Measurements from ENCODE around the gene RPL9.

DNA sequence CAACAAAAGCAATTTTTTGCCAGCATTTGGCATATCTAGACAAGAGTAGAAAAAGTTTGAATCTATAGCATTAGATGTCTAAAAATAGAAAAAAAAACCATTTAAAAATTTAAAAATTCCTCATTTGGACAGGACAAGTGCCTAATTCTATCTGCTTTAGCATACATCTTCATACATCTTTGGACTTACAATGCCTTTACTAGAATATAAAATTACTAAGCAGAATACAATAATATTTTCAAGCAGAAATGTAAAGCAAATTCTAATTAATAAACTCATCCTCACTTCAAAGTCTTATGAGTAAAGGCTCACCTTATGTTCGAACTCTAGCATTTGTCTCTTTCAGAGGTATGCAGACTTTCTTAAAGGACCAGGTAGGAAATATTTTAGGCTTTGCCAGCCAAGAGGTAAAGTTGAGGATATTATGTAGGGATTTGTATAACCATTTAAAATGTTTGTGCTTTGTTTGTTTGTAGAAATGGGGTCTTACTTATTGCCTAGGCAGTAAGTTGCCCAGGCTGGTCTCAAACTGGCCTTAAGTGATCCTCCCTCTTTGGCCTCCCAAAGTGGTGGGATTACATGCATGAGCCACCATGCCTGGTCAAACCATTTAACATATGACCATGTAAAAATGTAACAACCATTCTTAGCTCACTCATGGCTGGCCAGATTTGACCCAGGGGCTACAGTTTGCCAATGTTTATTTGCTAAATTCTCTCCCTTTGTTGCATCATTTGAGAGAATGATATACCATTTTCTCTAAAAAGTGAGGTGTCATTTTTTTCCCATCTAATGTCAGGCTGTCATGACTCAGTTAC lies 39.4 kb upstream of the RPL9 start:
- TF ChIP-seq CTCF (conservative IDR thresholded peaks at IDR 0.05; ENCODE audit: low read depth, low read length): no peak
- TF ChIP-seq RAD21 (IDR thresholded peaks at IDR 0.05; ENCODE audit: low read length): no peak
- TF ChIP-seq, protein P1, sequence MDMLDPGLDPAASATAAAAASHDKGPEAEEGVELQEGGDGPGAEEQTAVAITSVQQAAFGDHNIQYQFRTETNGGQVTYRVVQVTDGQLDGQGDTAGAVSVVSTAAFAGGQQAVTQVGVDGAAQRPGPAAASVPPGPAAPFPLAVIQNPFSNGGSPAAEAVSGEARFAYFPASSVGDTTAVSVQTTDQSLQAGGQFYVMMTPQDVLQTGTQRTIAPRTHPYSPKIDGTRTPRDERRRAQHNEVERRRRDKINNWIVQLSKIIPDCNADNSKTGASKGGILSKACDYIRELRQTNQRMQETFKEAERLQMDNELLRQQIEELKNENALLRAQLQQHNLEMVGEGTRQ (IDR thresholded peaks at IDR 0.05; ENCODE audit: low read depth, low read length): no peak
- TF ChIP-seq POLR2A (IDR thresholded peaks at IDR 0.05; ENCODE audit: low read depth, low read length): no peak
